ENCODE measurements around the gene WFS1.

WFS1 gene

DNA sequence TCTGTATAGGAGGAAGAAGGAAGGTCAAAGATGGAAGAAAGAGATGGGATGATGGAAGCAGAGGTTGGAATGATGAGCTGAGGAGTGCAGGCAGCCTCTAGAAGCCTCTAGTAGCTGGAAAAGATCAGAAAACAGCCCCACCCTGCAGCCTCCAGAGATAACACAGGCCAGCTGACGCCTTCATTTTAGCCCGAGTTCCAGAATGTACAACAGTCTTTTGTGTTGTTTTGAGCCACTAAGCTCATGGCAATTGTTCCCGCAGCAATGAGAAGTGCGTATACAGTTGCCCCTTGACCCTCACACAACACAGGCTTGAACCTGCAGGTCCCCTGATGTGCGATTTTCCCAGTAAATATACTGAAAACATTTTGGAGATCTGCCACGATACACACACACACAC is 72.0 kb downstream of the WFS1 start:
- no peak for DNase-seq

DNA sequence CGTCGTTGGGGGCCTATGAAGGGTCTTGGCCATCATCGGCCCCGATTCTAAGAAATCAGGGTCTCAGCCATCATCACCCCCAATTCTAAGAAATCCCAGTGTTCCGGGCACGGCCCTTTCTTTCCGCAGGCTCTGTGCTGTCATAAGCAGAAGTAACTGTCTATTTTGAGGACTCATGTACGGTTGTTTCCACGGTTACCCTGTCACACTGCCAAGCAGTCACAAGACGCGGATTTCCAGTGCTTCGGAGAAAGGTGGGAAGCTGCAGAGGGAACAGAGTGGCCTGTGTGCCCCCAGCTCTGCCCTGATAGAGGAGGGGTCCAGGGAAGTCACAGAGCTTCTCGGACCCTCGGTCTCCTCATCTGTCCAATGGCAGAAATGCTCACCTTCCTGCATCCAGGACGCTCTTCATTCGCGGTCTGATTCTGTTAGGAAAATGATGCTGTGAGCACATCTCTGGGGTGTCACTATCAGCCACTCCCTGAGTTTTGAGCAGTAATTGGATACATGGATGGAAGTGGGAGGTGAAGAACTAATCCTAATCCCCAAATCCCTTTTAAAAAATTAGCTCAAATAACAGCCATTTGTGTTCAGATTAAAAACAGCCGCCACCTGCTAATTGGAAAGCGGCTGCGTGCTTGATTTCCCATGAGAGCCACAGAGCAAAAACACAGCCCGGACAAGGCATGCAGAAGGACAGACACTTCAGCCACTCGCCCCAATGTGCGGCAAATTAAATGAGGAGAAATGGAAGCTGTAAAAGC is 73.1 kb downstream of the WFS1 start:
- DNase-seq, result peak; percentile 57

DNA sequence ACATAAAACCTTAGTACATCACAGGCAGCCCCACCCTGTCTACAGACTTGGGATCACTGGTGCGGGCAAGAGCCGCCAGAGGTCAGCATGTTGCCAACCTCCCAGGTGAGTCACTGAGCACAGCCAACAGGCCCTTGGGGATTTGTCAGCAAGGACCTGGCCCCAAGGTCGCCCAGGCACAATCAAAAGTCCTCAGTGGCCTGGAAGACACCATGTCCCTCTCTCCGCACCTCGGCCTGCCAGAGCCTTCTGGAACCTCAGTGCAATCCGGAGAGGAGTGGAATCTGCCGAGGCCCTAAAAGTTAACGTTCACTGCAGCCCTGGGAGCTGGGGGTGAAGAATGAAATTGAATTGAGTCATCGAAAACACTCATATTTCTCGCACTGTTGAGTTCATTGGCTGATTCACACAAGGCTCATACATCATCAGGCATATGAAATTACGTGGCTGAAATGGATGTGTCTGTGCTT is 74.3 kb downstream of the WFS1 start:
- no peak for DNase-seq

DNA sequence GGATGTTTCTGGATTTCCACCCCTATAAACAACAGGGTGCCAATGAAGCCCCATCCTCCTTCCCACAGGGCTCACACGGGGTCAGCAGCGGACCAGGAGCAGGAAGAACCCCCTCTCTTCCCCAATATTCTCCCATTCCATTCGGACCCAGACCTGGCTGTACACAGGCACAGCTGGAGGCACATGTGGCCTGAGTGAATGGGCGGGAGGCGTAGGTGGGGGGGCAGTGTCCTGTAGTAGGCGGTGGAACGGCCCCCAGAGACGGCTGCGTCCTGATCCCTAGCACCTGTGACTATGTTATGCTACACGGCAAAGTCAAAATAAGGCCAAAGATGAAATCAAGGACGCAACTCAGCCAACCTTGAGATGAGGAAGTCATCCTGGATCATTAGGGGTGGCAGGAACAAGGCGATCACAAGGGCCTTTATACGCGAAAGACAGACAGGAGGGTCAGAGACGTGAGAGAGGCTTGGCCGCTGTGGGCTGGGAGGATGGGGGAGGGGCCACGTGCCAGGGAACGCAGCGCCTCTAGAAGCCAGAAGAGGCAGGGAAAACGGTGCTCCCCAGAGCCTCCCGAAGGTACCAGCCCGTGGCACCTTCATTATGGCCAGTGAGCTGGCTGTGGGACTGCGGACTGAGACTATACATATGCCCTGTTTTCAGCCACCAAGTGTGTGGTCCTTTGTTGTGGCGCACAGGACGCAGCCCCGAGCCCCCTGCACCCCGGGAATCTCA is 75.6 kb downstream of the WFS1 start:
- no peak for DNase-seq

DNA sequence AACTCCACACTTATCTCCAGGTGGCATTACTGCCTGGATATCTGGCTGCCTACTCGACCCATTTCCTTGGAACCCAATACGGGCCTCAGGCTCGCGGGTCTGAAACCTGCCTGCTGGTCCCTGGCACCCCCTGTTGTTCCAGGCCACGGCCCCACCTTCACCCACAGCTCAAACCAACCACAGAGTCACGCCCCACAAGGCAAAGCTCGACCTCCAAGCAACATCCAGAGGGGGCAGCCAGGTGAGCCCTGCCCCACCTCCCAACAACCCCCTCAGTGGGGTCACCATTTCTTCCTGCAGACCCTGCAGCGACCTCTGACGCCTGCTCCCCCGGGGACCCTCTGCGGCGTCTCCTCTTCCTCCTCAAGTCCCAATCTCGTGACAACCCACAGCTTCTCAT is 76.2 kb downstream of the WFS1 start:
- no peak for DNase-seq

DNA sequence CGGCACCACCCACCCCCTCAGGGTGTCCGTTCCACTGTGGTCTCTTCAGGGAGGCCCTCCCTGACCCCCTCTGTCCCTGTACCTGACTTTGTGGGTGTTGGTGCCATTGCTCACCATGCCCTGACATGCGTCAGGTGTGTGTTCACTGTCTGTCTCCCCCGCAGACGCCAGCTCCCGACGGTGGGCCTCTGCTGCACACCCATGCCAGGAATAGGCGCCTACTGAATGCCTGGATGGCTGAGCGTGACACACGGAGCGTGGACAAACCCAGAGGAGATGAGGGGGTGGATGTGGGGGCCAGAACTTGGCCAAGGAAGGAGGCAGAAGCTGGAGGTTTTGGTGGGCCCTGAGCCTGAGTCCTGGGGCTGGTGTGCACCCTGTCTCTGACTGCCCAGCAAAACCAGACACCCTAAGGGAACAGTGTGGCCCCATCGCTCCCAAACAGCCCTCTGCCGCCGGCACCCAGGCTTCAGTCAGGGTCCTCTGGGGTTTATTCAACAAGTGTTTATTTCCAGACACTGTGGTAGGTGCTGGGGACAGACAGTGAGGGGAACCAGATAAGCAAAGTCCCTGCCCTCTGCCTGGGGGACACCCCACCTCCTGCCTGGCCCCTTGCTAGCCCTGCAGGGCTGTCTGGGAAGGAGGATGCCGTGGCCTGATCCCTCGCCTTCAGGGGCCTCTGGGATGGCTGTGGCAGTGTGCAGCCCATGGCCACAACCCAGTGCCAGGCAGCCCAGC is 76.9 kb downstream of the WFS1 start:
- no peak for DNase-seq

DNA sequence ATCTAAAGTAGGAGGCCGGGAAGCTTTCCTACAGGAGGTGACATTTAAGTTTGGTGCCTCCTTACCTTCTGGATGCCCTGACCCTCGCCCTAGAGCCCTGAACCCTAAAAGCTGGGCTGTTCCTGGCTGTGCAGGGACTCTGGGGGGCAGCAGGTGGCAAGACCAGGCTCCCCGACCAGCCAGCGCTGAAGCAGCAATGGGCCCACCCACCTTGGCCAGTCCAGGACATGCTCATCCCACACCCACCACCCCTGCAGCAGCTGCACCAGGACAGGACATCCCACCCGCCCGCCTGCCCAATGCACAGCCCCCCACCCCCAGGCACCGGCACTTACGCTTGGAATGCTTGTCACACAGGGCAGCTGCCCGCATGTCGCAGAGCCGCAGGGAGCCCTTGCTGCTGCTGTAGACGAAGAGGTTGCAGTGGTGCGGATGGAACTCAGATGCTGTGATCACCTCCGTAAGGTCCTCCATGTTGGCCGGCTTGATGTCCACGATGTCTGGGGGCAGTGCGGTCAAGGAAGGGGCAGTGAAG is 77.9 kb downstream of the WFS1 start:
- DNase-seq, result no peak

DNA sequence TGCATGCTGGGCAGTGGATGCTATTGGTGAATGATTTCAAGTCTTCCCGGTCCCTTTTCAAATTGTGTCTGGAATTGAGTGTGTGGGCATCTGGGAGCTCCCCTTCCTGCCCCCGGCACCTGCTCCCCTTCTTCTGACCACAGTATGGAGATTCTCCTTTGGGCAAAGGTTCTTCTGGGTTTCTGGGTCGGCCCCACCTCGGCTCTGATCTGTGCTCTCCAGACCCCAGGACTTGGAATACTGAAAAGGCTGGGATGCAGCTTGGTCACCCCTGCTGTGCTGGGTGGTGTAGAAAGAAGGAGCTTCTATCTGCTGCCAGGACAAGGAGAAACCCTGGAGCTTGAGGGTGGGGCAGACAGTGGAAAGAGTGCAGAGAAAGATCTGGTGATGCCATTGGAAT is 78.8 kb downstream of the WFS1 start:
- DNase-seq, result no peak

DNA sequence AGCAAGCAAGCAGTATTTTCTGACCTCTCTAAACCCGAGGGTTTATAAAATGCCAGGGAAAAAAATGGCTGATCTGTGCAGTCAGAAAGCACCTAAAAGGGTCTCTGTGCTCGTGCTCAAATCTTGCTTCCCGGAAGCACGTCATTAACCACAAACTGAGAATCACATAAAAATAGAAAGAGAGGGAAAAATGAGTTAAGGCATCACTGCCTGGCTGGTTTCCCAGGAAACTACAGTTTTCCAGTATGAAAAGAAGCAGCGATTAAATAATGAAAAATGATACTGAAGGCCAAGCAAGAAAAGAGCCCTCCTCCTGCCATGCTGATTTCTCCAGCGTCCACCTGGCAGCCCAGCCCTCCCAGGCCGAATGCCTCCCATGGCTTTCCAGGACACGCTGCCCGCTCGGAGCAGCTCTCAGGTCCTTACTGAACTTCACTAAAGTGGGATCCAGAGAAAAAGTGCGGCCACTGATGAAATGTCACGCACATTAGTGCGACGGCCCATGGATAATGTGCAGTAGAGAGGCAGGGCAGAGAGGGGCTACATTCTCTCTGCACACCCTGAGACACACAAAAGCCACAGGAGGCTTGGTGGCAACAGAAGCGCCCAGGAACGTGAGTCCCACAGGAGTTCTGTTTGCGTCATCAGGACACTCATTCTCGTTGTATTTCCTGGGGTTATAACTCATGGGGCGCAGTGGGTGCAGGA is 80.4 kb downstream of the WFS1 start:
- DNase-seq, result no peak

DNA sequence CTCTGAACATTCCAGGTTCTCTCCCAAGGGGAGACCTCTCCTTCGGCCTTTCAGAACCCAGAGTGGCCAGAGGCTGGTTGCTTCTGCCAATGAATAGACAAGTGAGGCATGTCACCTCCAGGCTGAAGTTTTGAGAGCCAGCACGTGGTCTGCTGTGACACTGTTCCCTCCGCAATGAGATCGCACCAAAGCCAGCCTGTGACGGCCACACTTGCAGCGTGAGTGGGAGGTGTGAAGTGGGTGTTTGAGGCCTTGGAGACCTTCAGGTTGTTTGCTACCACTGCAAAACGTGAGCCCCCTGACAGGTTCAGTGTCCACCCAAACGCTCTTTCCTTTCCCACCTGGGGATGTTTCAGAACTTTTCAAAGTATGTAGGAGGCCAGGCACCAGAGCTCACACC is 81.0 kb downstream of the WFS1 start:
- no peak for DNase-seq

DNA sequence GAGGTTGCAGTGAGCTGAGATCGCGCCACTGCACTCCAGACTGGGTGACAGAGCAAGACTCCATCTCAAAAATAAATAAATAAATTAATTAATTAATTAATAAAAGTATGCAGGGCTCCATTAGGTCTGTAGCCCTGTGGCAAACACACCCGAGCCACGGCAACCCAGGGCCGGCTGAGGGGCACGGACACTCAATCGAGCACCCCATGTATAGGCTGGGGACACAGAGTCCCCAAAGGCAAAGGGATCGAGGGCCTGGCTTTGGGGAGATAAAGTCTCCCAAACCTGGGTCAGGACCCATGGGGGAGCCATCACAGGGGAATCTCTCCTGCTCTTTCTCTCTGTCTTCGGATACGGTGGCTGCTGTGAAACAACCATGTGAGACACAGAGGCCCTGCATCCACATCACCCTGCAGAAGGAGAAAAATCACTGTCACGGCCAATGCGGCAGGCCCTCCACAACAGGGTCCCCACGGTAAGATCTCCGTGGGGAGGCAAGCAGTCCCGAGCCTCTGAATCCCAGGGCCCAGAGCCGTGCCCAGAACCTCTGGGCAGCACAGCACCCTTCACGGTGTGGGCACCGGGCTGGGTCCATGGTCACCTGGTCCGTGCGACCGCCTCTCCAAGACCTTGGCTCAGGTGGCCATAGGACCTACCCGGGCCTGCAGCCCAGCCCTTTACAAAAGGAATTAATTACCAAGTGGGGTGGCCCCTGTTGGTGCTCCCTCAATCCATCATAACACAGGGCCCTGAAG is 81.8 kb downstream of the WFS1 start:
- DNase-seq, result no peak

DNA sequence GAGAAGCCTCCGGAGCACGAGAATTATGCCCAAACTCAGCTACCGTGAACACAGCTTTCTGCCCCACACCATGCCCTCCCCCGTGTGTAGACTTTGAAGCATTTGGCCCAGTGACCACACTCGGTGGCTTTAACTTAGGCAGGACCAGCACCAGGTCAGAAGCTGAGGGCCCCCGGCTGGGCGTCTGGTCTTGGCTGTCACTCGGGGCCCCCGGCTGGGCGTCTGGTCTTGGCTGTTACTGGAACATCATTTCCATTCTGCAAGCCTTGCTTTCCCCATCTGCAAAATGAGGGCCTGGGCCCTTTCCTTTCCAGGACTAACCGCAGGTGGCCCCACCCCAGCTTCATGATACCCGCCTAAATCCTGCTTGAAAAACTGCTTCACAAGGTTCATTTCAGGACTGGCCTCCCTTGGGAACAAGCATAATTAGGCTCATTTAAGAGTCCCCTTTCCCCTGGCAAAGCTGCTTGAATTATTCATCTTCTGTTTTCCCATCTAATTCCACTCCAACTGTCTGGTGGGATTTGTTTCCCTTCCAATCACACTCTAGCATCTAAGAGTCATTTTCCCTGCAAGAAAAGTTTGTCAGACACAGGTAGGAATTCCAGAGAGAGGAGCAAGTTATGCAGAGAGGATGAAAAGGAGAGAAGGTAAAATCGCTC is 82.5 kb downstream of the WFS1 start:
- DNase-seq, result peak; percentile 56
